Measurements from ENCODE around the gene BLCAP.

DNA sequence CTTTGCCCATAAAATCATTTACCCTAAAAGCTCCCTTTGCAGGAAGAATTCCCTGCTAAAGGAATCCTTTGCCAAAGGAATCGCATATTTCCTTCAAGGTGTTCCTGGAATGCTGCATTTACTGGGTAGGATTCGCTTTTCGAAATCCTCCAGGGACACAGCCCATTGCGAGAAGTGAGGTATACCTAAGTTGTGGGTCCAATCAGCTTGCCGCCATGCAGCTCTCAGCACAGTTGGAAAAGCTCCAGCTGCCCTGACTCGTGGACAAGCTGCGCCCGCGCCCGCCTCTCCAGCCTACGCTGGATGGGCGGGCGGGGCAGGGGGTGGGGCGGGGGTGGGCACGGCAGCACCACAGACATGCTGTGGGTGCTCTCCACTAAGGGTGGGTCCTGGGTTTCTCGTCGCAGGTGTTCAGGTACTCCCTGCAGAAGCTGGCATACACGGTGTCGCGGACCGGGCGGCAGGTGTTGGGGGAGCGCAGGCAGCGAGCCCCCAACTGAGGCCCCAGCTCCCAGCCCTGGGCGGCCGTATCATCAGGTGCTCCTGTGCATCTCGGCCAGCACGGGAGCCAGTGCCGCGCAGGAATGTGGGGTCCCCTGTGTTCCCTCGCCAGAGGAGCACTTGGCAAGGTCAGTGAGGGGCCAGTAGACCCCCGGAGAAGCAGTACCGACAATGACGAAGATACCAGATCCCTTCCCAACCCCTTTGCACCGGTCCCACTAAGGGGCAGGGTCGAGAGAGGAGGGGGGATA is 5.2 kb downstream of the BLCAP start:
- TF ChIP-seq, protein P1, sequence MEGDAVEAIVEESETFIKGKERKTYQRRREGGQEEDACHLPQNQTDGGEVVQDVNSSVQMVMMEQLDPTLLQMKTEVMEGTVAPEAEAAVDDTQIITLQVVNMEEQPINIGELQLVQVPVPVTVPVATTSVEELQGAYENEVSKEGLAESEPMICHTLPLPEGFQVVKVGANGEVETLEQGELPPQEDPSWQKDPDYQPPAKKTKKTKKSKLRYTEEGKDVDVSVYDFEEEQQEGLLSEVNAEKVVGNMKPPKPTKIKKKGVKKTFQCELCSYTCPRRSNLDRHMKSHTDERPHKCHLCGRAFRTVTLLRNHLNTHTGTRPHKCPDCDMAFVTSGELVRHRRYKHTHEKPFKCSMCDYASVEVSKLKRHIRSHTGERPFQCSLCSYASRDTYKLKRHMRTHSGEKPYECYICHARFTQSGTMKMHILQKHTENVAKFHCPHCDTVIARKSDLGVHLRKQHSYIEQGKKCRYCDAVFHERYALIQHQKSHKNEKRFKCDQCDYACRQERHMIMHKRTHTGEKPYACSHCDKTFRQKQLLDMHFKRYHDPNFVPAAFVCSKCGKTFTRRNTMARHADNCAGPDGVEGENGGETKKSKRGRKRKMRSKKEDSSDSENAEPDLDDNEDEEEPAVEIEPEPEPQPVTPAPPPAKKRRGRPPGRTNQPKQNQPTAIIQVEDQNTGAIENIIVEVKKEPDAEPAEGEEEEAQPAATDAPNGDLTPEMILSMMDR (IDR thresholded peaks at IDR 0.05; ENCODE audit: low read depth, low read length, missing input control): no peak
- TF ChIP-seq RAD21 (IDR thresholded peaks at IDR 0.05) (no peak), MAX (IDR thresholded peaks at IDR 0.05) (no peak), YY1 (IDR thresholded peaks at IDR 0.05) (no peak)

Measured in liver (tissue), 3 donors.